NCI-H82 treated with DMSO at 0.1 percent for 48 hours (cell line): ENCODE data around the gene ITPKB.
"Not testable (repeated sequence)": the region's sequence is repeated elsewhere in the genome, so short reads cannot be mapped to it uniquely, and the experiment has no call there.

Source experiments
- DNase-seq: peaks from one replicate; lab custom pipeline; 2025; ENCODE audit not compliant: unreplicated experiment; lab: John Stamatoyannopoulos, UW

The ITPKB gene

DNA sequence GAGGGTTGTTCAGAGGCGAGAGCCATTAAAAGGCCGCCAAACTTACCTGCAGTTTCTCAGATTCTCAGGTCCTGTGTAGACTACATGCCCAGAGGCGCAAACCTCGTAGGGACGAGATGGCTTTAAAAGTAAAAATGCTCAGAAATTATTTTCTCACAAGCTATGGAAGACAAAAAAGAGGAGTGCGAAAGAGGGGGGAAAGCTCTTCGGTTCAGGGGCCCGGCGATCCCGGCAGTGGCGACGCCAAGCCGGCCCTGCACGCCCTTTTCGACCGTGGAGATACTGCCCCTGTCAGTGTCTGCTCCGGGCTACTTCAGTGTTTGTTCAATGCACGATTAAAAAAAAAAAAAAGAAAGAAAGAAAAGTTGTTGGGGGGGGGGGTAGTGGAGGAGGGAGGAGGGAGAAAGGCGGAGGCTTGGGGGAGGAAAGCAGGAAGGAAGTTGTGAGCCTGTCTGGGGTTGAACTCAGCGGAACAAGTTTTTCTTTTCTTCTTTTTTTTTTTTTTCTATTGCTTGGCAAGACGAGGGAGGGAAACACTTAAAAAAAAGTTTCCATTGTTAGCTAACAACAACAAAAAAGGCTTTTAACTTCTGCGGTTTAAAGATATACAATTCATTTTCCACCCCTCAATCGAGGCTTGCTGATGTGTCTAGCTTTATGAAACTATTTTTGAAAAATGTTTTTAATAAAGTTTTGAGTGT, at the start of gene ITPKB:
Gene ITPKB, minus strand, starts transcription at position 288 of the 701 bp plus-strand sequence. CDS start 1,824 bp downstream, outside the sequence.
- no peak for DNase-seq

DNA sequence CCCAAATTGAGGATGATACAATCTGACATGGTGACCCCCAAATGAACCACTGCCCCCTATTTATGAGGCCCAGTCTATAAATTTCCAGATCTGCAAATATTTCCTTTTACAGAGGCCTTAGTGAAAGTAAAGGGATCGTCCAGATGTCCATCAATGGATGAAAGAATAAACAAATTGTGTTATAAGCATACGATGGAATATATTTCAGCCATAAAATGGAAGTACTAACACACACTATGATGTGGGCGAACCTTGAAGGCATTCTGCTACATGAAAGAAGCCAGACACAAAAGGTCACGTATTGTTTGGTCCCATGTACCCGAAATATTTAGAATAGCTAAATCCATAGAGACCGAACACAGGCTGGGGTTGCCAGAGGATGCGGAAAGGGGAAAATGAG, 48.6 kb upstream of the ITPKB start:
- no peak for DNase-seq

DNA sequence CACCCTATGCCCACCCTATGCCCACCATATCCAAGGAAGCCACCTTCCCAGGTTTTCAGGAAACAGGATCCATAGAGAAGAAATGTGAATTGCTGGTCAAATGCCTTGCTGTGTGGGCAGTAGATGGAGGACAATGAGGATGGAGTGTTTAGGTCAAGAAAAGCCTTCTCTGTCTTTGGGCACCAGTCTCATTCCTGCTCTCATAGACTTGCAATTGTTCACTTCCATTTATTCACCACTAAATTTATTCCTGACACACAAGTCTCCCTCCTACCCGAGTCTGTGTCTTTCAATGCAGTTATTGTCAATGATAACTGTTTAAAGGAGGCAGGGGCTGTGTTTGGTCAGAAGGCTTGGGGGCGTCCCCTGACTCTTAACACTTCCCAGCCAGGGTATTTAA, 48.0 kb upstream of the ITPKB start:
- no peak for DNase-seq

DNA sequence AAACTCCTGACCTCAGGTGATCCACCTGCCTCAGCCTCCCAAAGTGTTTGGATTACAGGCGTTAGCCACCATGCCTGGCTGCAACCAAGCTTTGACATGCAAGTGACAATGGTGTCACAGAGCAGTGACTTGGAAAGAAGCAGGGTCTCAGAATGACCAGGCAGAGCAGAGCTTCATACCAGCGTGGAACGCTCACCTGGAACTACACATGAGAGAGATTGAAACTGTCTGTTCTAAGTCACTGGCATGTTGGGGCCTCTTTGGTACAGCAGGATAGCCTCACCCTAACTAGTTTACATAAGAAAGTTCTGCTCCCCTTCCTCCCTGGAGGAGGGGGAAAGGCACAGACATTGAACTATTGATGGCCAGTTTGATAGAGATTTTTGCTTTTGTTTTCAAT, 47.5 kb upstream of the ITPKB start:
- no peak for DNase-seq

DNA sequence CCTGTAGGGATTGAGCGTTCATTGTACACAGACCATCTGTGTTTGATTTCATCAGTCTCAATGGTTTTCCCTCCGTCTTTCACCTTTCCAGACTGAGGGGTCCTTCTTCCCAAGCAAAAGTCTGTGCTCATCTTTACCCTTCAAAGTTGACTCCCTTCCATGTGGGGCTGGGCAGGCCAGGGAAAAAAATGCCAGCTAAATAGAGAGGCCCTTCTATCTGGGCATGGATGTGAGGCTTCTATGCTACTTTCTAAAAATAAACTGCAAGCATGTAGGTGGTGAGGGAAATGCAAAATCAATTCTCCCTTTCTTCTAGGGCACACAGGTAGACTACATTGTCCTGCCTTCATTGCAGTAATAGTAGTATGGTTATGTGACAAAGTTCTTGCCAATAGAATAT, 46.7 kb upstream of the ITPKB start:
- no peak for DNase-seq

DNA sequence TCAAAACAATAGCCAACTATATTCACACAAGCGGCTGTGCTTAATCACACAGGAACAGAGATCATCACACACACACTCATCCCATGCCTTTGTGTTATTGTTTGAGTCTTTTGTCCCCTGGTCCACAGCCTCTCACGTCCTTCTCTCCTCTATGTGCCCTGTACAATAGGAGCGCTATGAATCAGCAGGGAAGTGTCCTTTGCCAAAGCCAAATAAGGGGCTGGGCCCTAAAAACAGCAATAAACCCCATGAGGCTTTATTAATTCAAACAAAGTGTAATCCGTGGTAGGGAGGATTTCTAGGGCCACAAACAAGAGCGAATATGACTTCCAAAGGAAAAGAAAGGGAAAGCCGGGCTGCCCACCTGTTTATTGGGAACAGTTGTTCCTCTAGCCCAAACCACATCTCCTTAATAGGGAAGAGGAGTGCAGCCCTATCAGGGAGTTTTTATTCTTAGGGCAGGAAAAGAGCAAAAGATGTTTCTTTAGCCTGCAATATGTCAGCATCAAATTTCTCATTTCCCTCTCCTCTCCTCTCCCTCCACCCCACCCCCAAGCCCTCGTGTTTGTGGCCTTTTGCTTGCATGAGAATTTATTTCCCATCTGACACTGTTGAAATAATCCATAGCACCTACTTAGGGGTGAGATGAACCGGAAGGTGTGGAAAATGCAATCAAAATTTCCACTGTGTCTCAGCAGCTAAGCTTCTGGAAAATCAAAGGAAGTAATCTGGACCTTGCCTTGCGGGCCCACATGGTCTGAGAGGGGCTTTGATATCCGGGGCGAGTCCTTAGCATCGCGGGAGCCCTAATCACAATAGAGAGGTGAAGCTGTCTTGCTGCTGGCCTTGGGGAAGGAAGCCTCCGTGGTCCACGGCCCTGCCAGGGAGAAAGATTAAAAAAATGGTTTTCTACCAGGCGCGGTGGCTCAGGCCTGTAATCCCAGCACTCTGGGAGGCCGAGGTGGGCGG, 45.3 kb upstream of the ITPKB start:
- no peak for DNase-seq

DNA sequence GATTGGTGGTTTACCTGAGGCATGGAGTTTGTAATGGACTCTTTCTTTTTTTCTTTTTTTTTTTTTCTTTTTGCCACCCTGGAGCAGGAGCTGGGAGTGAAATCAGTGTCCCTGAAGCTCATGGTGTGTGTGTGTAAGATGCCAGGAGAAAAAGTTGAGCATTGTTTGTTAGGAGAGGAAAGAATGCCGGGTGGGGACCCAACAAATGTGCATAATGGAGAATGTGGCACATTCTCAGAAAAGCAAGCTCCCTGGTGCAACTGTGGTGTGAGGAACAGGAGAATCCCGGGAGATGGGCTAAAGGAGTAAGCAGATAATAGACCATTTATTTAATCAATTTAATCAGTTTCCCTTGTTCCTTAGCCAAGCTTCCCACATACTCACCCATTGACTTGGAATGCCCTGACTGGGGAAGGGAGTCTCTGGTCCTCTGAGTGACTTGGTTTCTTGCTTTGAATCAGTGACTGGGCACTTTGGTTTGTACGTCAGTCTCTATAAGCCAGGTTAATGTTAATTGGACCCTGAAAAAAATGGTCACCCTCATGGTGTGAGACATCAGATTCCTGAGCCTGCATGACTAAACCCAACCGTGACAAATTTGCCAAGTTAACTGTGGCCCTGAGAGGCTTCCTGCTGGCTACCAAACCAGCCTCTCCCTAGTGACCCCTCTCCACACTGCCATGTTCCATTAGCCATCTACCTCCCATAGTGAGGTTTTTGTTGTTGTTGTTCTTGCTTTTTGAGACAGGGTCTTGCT, 43.9 kb upstream of the ITPKB start:
- no peak for DNase-seq

DNA sequence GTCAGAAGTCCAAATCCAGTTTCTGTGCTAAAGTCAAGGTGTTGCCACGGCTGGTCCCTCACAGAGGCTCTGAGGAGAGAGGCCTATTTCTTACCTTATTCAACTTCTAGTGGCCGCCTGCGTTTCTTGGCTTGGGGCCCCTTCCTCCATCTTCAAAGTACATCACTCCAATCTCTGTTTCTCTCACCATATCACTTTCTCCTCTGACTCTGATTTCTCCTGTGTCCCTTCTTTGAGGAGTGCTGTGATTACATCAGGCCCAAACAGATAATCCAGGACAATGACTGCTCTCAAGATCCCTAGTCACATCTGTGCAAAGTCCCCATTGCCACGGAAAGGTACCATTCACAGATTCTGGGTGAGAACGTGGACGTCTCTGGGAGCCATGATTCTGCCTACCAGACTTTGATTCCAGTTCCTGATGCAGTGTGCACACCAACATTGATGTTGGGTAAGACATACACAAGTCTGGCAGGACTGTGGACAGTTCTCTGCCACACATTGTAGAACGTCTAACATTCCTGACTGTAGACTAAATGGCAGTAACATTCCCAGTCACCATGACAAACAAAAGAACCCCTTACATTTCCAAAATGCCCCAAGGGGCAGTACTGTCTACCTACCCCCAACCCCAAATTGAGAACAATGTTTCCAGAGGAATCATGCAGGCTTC, 43.0 kb upstream of the ITPKB start:
- DNase-seq = no peak

DNA sequence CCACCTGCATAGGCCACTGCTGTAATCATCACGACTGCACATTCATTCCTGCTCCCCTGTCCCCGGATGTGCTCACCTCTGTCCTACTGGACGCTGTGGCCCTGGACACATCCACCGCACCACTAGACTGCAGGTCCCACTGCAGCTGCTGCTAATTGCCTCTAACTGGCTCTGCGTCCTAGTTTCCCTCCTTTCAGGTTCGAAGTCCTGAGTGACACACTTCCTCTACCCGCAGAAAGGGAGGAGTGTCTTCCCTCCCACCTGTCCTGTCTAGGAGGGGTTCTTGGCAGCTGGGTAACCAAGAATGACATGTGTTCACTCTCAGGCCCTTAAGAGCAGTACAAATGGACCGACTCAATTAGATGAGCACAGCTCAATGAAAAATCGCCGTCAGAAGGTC, 40.5 kb upstream of the ITPKB start:
- no peak for DNase-seq

DNA sequence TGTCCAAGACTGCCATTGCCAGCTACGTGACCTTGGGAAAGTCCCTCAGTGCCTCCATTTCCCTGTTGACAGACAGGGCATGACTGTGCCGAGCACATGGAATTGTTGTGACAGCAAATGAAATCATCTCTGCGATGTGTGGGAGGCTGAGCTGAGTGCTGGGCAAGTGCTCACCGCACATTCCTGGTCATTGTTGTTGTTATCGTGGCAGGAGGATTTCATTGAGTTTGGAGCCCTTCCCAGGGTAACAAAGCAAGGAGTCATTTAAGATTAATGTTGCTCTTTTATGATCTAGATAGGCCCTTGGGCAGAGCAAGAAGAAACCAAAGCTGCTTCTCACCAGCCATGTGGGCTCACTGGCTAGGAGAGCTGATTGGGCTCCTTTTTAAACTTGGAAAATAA, 39.6 kb upstream of the ITPKB start:
- DNase-seq = no peak

DNA sequence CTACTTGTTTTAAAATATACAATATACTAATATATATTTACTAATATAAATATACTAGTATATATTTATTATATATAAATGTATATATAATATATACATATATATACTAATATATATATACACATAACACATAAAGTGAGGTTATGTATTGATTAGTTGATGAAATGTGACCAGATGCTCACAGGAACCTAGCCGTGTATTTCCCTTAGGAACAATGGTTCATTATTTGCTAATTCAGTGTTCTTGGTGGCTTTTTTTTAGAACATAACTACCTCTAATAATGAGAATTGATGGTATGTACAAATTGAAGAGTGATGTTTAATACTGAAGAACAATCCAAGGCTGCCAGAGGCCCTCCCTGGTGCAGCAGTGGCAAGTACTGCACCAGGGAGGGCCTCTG, 37.9 kb upstream of the ITPKB start:
- no peak for DNase-seq

DNA sequence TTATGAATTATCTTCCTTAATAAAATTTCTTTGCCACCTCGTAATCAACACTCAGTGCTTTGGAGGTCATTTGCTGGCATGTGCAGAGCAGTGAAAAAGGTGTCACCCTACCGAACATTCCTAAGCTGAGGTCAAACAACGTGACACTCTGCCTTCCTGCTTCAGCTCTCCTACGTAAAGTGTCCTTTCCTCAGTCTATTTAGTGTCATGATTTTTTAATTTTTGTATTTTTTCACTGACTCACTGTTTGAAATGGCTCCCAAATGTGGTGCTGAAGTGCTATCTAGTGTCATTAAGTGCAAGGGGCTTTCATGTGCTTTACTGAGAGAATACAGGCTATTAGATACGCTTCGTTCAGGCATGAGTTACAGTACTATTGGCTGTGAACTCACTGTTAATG, 37.0 kb upstream of the ITPKB start:
- DNase-seq = no peak

DNA sequence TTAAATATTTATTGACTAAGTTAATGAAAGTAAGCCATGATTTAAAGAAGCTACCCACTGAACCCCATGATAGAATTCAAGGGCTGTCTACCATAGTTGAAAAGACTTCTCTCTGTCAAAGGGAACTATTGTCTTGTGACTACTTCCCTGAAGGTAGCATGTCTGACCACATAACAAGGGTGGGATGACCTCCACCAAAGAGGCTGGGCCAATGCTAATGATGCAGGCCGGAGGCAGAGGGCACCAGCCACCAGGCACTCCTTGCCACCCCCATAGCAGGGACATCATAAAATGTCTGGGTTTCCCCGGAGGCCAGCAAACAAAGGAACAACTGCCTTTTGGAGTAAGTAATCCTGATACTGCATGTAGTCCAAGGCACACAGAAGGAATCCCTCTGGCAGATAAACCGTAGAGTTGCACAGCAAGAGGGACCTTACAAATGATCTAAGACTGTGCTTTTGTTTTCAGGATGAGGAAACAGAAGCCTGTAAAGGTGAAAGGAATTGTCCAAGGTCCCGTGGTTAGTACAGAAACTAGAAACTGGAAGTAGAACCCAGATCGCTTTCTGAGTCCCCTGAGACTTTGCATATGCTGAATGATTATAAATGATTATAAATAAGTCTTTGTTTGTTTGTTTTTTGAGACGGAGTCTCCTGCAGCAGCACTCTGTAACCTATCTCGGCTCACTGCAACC, 33.5 kb upstream of the ITPKB start:
- no peak for DNase-seq

DNA sequence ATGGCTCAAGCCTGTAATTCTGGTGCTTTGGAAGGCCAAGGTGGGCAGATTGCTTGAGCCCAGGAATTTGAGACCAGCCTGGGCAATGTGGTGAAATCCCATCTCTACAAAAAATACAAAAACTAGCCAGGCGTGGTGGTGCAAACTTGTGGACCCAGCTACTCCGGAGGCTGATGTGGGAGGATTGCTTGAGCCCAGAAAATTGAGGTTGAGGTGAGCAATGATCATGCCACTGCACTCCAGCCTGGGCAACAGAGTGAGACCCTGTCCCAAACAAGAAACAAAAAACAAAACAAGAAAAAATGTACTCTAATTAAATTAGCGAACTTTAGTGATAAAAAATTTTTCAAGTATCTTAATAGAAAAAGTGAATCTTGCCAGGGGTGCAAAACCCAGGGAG, 28.1 kb upstream of the ITPKB start:
- DNase-seq = not testable (repeated sequence)

DNA sequence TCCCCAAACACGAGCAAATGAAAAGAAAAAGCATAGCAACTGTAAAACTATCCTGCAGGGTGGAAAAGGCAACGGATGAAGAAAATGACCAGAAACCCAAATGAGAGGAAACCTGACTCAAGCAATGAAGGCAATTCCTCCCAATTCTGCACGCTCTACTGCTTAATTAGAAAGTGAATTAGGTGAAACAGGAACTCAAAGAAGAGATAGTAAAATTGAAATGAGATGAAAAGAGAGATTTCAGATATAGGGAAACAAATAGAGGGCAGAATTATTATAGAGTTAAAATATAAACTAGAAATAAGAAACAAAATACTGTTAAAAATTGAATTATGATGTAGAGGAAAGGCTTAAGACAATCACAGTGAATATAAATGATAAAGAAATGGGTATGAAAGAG, 27.5 kb upstream of the ITPKB start:
- no peak for DNase-seq

DNA sequence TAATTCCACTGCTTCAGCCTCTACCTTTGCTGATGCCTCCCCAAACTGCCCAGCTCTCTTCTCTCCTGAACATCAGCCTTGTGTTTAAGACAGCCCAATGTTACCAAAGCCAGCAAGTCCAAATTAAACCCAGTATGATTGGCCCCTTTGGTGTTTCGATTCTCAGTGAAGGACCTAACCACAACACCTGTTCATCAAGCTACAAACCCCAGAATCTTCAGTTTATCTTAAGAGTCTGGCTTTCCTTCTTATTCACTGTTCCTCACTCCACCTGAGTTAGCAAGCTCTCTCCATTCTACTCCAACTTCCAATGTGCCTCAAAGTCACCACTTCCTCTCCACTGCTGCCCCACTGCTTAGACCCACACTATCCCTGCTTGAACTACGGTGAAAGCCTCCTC, 25.5 kb upstream of the ITPKB start:
- DNase-seq = no peak

DNA sequence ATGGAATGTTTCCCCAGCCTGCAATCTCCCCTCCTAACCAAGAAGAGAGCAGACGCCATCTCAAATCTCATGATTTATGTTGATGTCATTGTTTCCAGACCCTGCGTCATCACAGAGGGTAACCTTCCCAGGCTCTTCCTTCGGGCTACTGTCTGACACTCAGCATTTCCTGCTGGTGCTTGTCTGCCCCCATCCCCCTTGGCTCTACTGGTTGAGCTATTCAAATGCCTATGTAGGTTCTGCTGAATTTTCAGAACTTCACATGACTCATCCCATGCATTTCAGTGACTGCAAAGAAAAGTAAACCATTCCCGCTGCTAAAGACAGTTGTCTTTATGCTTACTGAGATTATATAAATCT, 24.8 kb upstream of the ITPKB start:
- no peak for DNase-seq

DNA sequence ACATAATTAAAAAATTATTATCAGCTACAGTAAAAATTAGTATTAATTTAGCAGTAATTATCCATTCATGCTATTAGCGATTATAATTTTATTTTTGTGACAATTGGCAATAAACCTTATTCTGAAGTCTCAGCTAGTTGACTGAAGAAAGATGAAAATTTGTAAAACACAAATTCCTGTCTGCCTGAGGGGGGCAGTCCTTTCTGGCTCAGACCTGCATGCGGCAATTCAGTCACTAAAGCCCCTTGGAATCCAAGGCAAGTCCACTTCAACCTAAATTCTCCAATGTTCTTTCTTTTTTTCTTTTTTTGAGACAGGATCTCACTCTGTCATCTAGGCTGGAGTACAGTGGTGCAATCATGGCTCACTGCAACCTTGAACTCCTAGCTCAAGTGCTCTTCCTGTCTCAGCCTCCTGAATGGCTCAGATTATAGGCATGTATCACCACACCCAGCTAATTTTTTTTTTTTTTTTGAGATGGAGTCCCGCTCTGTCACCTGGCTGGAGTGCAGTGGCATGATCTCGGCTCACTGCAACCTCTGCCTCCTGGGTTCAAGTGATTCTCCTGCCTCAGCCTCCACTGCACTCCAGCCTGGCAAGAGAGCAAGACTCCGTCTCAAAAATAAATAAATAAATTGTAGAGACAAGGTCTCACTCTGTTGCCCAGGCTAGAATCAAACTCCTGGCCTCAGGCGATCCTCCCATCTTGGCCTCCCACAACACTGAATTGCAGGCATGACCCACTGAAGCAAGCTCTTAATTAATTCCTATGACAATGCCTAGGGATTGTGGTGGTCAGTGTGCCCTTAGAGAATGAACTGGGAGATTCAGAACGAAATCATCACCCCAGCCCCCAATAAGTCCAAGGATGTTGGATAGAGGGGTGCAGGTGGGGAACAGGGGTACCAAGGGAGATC, 24.2 kb upstream of the ITPKB start:
- DNase-seq = no peak

DNA sequence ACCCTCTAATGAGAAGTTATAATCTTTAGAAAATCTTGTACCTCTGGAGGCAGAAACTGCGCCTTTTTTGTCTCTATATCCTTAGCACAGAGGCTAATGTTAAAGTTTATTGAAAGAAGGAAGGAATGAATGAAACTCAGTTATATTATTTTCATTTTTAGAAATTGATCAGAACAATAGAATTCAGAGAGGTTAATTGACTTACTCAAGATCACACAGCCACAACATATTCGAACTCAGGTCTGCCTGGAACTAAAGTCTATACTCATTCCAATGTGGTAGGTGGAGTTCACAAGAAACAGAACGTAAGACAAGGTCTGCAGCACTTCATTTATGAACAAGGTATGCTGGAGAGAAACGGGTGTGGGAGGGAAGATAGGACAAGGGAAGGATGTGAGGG, 23.0 kb upstream of the ITPKB start:
- no peak for DNase-seq

DNA sequence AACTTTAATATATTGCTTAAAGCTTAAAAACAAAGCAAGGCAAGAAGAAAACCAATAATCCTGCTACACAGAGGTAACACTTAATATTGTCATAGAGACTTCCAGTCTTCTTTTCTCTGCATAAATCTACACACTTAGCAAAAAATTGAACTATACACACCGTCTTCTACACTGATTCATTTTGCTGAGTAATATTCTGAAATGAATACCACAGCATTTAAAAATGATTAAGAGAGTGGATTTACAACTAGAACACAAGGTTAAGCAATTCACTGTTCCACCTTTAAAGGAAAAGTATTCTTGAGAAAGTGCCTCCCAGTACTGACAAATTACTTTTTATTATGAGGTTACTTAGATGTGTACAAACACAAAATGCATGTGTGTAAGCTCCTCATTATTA, 22.2 kb upstream of the ITPKB start:
- DNase-seq = no peak
